HFFc6 (cell line): Measurements from ENCODE around the gene OSBPL2. TPM values are rescaled to one million over a fixed set of nuclear protein-coding genes. Genes with fewer than 3 reads are reported as not detected.

Source experiments
- DNase-seq: peaks from one replicate; pipeline ENCODE4 v3.0.0-alpha.2; 2018
- H3K27ac Mint-ChIP-seq: 2 replicates; pipeline ENCODE4 v1.8.0; 2020; ENCODE audit warnings: mild to moderate bottlenecking, mixed read lengths
- H3K27me3 Mint-ChIP-seq: 2 replicates; pipeline ENCODE4 v1.8.0; 2021; ENCODE audit warnings: mild to moderate bottlenecking, moderate library complexity, mixed read lengths; ENCODE audit not compliant: insufficient read depth
- H3K36me3 Mint-ChIP-seq: 2 replicates; pipeline ENCODE4 v1.8.0; 2021; ENCODE audit warnings: low read depth, mixed read lengths
- H3K4me1 Mint-ChIP-seq: 2 replicates; pipeline ENCODE4 v1.8.0; 2020; ENCODE audit warnings: low read depth, mixed read lengths
- H3K4me3 Mint-ChIP-seq: 2 replicates; pipeline ENCODE4 v1.8.0; 2020; ENCODE audit warnings: mild to moderate bottlenecking, moderate library complexity, mixed read lengths
- H3K9me3 Mint-ChIP-seq: 2 replicates; pipeline ENCODE4 v1.8.0; 2020; ENCODE audit warnings: mild to moderate bottlenecking, mixed read lengths
- total RNA-seq, 6 experiments: library from RNA; stranded (reverse); fragmentation: NEBNext Ultra II Directional; extraction: Animal tissue kit (Norgen Biotek cat#: 25700); gene quantifications; 2 replicates in 1 of 6; 3 replicates in 5 of 6; pipeline ENCODE4 v1.2.3, GENCODE V29; 2021
- TF ChIP-seq, protein P1 (sequence below): fragments of 200-600 bp; sonication (generic); IDR thresholded peaks from 2 replicates; pipeline ENCODE4 v1.5.0; 2021; ENCODE audit warnings: antibody characterized with exemption, mild to moderate bottlenecking

Gene OSBPL2
- total RNA-seq, 6 experiments from 2014 or later, result 32.2 to 37.6 (median 33.5) TPM

DNA sequence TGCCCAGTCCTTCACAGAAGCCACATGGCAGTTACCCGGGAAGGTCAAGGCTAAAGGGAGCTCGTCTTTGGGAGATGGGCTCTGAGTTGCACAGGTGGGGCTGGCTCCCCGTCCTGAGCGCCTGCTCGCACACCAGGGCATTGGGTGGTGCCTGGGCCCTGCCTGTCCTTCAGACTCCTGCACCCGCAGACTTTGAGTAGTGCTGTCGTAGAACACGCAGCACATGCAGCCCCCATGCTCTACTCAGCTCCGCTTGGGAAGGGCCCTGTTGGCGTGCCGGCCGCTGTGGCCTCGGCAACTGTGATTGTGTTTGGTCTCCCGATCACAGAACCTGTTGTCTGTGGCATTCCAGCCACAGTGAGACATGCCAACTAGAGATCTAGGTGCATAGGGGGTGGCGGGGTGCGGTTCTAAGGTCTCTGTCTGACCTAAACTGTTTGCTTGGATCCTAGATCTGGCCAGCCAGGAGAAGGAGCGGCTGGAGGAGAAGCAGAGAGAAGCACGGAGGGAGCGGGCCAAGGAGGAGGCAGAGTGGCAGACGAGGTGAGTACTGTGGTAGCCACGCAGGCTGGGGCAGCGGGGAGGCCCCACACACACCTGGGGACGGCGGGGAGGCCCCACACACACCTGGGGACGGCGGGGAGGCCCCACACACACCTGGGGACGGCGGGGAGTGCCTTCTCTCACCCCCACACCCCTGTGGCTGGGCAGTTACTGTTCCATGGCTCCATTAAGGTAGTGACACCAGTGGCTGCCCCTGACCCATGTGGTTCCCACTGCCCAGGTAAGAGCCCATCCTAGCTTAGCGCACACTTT is 53.1 kb downstream of the OSBPL2 start:
- H3K9me3 Mint-ChIP-seq, result no peaks in the 10 kb centered on the region

DNA sequence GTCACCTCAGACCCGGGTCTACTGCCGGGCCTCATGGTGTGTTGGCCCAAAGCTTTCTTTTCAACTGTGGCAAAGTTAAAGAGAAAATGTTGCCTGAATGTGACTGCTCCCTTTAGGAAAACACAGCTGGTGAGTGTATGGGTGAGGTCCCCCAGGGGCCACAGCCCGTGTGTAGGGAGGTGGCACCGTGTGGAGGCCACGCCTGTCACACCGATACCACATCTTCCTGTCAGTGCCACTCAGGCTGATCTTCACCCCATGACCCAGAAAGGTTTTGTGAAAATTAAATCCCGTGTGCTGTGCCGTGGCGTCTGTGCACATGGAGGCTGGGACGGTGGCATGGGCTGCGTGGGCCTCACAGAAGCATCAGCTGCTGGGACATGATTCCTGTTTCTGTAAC is 53.8 kb downstream of the OSBPL2 start:
- no peaks in the 10 kb centered on the region for H3K9me3 Mint-ChIP-seq
- peaks cover 8% of the 10 kb centered on the region for H3K36me3 Mint-ChIP-seq
- no peaks in the 10 kb centered on the region for H3K4me1 Mint-ChIP-seq
- no peak overlapping the region for H3K4me3 Mint-ChIP-seq
- peaks cover 3% of the 10 kb centered on the region; the same call in 1 of the 2 replicates for H3K27me3 Mint-ChIP-seq
- TF ChIP-seq, protein P1, sequence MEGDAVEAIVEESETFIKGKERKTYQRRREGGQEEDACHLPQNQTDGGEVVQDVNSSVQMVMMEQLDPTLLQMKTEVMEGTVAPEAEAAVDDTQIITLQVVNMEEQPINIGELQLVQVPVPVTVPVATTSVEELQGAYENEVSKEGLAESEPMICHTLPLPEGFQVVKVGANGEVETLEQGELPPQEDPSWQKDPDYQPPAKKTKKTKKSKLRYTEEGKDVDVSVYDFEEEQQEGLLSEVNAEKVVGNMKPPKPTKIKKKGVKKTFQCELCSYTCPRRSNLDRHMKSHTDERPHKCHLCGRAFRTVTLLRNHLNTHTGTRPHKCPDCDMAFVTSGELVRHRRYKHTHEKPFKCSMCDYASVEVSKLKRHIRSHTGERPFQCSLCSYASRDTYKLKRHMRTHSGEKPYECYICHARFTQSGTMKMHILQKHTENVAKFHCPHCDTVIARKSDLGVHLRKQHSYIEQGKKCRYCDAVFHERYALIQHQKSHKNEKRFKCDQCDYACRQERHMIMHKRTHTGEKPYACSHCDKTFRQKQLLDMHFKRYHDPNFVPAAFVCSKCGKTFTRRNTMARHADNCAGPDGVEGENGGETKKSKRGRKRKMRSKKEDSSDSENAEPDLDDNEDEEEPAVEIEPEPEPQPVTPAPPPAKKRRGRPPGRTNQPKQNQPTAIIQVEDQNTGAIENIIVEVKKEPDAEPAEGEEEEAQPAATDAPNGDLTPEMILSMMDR, result no peak
- DNase-seq, result no peak
- no peak overlapping the region for H3K27ac Mint-ChIP-seq

More for the DNA sequence above, 53.1 kb downstream of the OSBPL2 start:
- no peak for DNase-seq
- Mint-ChIP-seq H3K27me3 (peaks cover 3% of the 10 kb centered on the region; the same call in 1 of the 2 replicates), H3K4me3 (no peak overlapping the region), H3K36me3 (peaks cover 8% of the 10 kb centered on the region), H3K27ac (no peak overlapping the region), H3K4me1 (no peaks in the 10 kb centered on the region)
- TF ChIP-seq, protein P1, result no peak

DNA sequence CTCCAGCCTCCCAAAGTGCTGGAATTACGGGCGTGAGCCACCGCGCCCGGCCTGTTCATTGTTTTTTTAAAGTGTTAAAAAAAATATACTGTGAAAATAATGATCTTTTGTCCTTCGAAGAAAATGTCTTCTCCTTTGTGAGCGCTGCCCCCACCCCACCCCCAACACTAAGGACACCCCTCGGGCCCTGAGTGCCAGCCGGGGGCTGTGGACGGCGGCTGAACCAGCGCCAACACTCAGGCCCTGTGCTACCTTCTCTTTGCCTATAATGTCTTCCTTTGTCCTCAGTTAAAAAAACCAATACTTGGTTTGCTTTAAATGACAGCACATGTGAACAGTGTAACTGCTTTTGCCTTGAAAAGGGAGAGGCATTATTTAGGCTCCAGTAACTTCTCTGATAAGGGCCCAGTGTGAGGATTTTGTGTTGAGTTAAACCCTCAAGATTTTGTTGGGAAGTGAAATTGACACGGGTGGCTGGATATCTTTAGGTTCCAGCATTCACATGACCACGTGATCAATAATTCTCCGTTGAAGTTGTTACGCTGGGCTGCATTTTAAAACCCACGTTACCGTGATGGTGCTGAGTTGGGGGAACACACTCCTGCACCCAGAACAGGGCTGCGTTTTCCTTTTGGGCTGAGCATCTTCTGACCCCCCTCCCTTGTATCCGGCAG is 54.9 kb downstream of the OSBPL2 start:
- Mint-ChIP-seq H3K27me3 (peaks cover 3% of the 10 kb centered on the region; the same call in 1 of the 2 replicates), H3K9me3 (no peaks in the 10 kb centered on the region), H3K4me3 (no peak overlapping the region), H3K27ac (no peak overlapping the region), H3K4me1 (no peaks in the 10 kb centered on the region), H3K36me3 (peaks cover 8% of the 10 kb centered on the region)
- TF ChIP-seq, protein P1, result no peak
- DNase-seq, result no peak

DNA sequence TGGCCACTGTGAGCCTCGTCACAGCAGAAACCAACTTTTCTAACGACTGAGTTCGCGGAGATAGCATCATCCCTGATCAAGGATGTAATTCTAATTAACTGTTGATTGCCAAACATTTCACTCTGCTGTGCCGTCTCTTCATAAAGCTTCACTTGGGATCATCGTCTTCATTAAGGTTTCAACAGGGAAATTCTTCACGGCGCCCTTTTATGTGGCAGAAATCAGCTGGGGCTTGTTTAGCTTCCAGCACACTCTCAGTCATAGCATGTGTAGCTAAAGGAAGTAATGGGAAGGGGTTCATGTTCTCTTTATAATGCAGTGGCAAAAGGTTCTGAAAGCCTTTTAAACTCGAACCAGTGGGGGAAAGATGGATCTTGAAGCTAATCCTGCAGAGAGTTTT is 55.6 kb downstream of the OSBPL2 start:
- Mint-ChIP-seq H3K36me3 (peaks cover 8% of the 10 kb centered on the region), H3K27ac (no peak overlapping the region), H3K4me3 (no peak overlapping the region), H3K4me1 (no peaks in the 10 kb centered on the region), H3K27me3 (peaks cover 3% of the 10 kb centered on the region; the same call in 1 of the 2 replicates), H3K9me3 (no peaks in the 10 kb centered on the region)
- TF ChIP-seq, protein P1, result no peak
- no peak for DNase-seq

DNA sequence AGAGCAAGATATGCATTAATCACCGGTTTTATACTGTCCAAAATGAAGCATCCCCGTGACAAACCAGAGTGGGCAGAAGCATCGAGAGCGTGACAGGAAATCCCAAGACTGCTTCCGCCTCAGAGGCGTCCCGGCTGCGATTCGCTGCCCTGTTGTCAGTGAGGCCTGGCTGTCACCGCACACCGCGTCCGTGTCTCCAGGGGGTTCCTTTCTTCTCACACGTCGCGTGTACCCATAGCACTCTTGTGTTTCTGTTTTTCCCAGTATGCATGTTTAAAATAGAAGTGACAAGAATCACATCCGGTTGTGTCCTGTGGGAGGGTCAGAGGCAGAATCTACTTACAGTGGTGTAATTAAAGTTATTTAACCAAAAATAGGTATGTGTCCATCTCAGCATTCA is 56.2 kb downstream of the OSBPL2 start:
- H3K4me1 Mint-ChIP-seq, result no peaks in the 10 kb centered on the region
- H3K4me3 Mint-ChIP-seq, result no peak overlapping the region
- DNase-seq, result no peak
- no peak overlapping the region for H3K27ac Mint-ChIP-seq
- TF ChIP-seq, protein P1, result no peak
- H3K36me3 Mint-ChIP-seq, result peaks cover 8% of the 10 kb centered on the region
- H3K9me3 Mint-ChIP-seq, result no peaks in the 10 kb centered on the region
- peaks cover 3% of the 10 kb centered on the region; the same call in 1 of the 2 replicates for H3K27me3 Mint-ChIP-seq
